NT2/D1 (cell line): Measurements from ENCODE around the gene SRPK2.

Source experiments
- SUZ12 ChIP-seq: IDR thresholded peaks from 2 replicates; pipeline ENCODE4 v1.6.1; 2011; ENCODE audit not compliant: insufficient read length, insufficient read depth; ENCODE audit errors: extremely low read depth
- ZNF274 ChIP-seq: IDR thresholded peaks from 2 replicates; pipeline ENCODE4 v1.6.1; 2011; ENCODE audit warnings: mild to moderate bottlenecking, low read depth, low read length

- TF ChIP-seq SUZ12 (no peak), ZNF274 (no peak)
Observed at GRCh38 chr7:105218939-105219770, 169.6 kb downstream of the SRPK2 start.
